Uterus (tissue), 2 donors: ENCODE data around the gene GTF2H3.

Source experiments
- CTCF ChIP-seq, 4 experiments: fragments of 200-600 bp in 2 of 4; fragments of 450-650 bp in 2 of 4; sonication (generic) in 2 of 4; IDR thresholded peaks; one replicate each; pipeline ENCODE4 v1.5.1; 2016 to 2019; ENCODE audit warnings: antibody characterized with exemption in 4 of 4, mild to moderate bottlenecking in 2 of 4, moderate library complexity in 1 of 4
- POLR2A ChIP-seq, 2 donors: fragments of 450-650 bp; IDR thresholded peaks; one replicate each; pipeline ENCODE4 v1.6.1; 2016; ENCODE audit warnings: antibody characterized with exemption in 2 of 2, mild to moderate bottlenecking in 1 of 2, moderate library complexity in 1 of 2

DNA sequence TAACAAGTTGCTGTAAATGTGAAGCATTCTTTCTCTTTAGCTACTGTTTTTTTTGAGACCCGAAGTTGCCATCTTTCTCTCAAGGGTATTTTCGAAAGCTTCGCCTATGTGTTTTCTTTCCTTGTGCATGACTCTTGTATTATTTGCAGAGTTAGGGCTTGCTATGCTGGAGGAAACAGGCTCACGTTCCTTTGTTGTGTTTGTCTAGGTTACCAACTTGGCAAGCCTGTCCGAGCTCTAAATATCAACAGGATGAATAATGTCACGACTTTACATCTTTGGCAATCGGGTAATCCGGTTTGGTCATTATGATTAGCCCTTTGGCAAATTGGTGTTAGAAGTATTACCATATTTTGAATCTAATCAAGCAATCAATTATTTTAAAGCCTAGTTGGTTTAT lies 62.6 kb downstream of the GTF2H3 start:
- no peak for TF ChIP-seq CTCF (IDR thresholded peaks at IDR 0.05)
- no peak for TF ChIP-seq POLR2A (IDR thresholded peaks at IDR 0.05)
